Measurements from ENCODE around the gene LBHD1. TPM values are rescaled to one million over a fixed set of nuclear protein-coding genes. Genes with fewer than 3 reads are reported as not detected.
"Not testable (repeated sequence)": the region's sequence is repeated elsewhere in the genome, so short reads cannot be mapped to it uniquely, and the experiment has no call there.

LBHD1 gene
- polyA plus RNA-seq, 1 experiment, result 3.2 TPM

DNA sequence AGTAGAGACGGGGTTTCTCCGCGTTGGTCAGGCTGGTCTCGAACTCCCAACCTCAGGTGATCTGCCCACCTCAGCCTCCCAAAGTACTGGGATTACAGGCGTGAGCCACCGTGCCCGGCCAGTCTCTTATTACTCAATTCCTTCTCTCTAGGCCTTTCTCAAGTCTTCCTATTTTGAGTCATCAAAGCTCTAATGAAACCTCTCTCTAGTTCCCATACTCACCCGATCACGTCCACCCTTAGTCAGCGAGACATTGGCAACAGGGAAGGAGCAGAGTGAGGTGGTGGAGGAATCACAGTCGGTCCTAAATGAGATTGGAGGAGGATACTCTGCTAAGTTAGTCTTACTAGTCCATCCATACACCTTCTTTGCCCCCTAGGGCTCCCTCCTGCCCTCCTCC is 30.2 kb upstream of the LBHD1 start:
- Histone ChIP-seq H3K27ac (ENCODE audit: low read depth, low read length) (no peak overlapping the region), H3K27me3 (ENCODE audit: control insufficient read depth, insufficient read depth, low read length) (no peaks in the 10 kb centered on the region), H3K4me3 (ENCODE audit: low read depth, low read length) (no peak overlapping the region), H3K9me3 (ENCODE audit: control insufficient read depth, insufficient read depth, low read length) (no peaks in the 10 kb centered on the region)
- POLR2A ChIA-PET, result interaction anchor here (0.6 kb wide), 1 partner anchor 153 kb away, joined by 3 read pairs; no protein-coding TSS in a partner anchor
- DNase-seq (ENCODE audit: low read depth, low spot score), result no peak
- no peak for TF ChIP-seq CTCF (IDR thresholded peaks at IDR 0.05; ENCODE audit: low read depth, low read length)
- CTCF ChIA-PET, result interaction anchor here (2.8 kb wide), 1 partner anchor 8 kb away, joined by 22 read pairs; no protein-coding TSS in a partner anchor

GRCh38 chr11:62694455-62695167 is 22.5 kb upstream of the LBHD1 start:
- POLR2A ChIA-PET, result interaction anchor here (0.6 to 2.7 kb wide), 7 partner anchors 11 to 73 kb away, joined by 3 to 21 read pairs (median 4); partner anchors contain the start of genes B3GAT3, C11orf98, CSKMT and HNRNPUL2
- CTCF ChIA-PET, result interaction anchor here (0.7 to 4.3 kb wide), 15 partner anchors 9 to 319 kb away, joined by 3 to 36 read pairs (median 5); partner anchors contain the start of genes C11orf98 and CSKMT
- no peaks in the 10 kb centered on the region for H3K9me3 ChIP-seq (ENCODE audit: control insufficient read depth, insufficient read depth, low read length)
- peak; percentile 90 for TF ChIP-seq CTCF (IDR thresholded peaks at IDR 0.05; ENCODE audit: low read depth, low read length)
- DNase-seq (ENCODE audit: low read depth, low spot score), result peak; percentile 55
- H3K27ac ChIP-seq (ENCODE audit: low read depth, low read length), result no peak overlapping the region
- H3K27me3 ChIP-seq (ENCODE audit: control insufficient read depth, insufficient read depth, low read length), result no peaks in the 10 kb centered on the region
- H3K4me3 ChIP-seq (ENCODE audit: low read depth, low read length), result no peak overlapping the region

GRCh38 chr11:62693624-62694023 is 21.6 kb upstream of the LBHD1 start:
- ChIA-PET CTCF (interaction anchor here (0.6 to 4.3 kb wide), 14 partner anchors 8 to 312 kb away, joined by 3 to 36 read pairs (median 5); partner anchors contain the start of genes C11orf98 and CSKMT), POLR2A (interaction anchor here (2.7 kb wide), 1 partner anchor 28 kb away, joined by 21 read pairs; the partner anchor contains the start of genes C11orf98 and CSKMT)
- H3K27ac ChIP-seq (ENCODE audit: low read depth, low read length), result not testable (repeated sequence)

DNA sequence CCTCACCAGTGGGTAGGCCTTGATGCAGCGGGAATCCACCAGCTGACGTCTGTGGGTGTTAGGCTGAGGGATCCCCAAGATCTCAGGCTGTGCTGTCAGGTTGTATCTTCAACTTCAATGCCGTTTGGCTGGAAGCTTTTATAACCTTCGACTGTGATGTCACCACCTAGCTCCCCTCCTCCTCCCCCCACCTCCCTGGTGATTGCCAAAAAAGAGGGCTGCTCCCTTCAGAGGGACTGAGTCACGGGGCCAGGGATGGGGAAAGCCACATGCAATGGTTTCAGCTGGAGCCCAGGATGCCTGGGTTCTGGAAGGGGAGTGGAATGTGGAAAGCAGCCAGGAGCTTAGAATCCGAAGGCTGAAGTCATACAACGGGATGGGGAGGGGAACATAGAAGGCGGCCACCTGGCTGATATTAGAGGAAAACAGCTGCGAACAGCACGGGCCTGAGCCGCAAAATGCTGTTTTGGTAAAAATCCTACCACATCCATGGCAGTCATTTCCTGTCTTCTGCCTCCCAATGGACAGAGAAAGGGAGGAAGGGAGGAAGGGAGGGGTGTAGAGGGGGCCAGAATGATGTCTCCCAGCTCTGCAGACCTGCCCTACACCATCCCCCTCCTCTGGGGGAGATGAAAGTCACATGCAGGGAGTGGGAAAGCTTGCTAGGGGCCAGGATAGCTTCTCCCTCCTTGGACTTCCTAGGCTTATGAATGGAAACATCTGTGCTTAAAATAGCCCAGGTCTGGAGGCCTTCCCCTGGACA is 17.5 kb upstream of the LBHD1 start, which contains the start of gene LRRN4CL:
TSS of gene LRRN4CL (minus strand) at position 110 of the 763 bp plus-strand sequence. CDS start 1,022 bp downstream, outside the sequence.
- DNase-seq (ENCODE audit: low read depth, low spot score), result peak; percentile 85
- POLR2A ChIA-PET, result interaction anchor here (0.5 to 3.4 kb wide), 21 partner anchors 9 to 862 kb away, joined by 3 to 35 read pairs (median 7); partner anchors contain the start of genes B3GAT3, C11orf98, CSKMT and EEF1G
- H3K27ac ChIP-seq (ENCODE audit: low read depth, low read length), result peak within 1 kb of the TSS; percentile 92
- TF ChIP-seq CTCF (IDR thresholded peaks at IDR 0.05; ENCODE audit: low read depth, low read length), result no peak
- CTCF ChIA-PET, result interaction anchor here (0.5 to 2.7 kb wide), 6 partner anchors 9 to 313 kb away, joined by 3 to 31 read pairs (median 4); partner anchors contain the start of gene LBHD1
- H3K27me3 ChIP-seq (ENCODE audit: control insufficient read depth, insufficient read depth, low read length), result no peaks in the 10 kb centered on the region
- H3K9me3 ChIP-seq (ENCODE audit: control insufficient read depth, insufficient read depth, low read length), result no peaks in the 10 kb centered on the region
- H3K4me3 ChIP-seq (ENCODE audit: low read depth, low read length), result peak within 1 kb of the TSS; percentile 48

More at GRCh38 chr11:62693624-62694023, 21.6 kb upstream of the LBHD1 start:
- H3K27me3 ChIP-seq (ENCODE audit: control insufficient read depth, insufficient read depth, low read length); H3K4me3 ChIP-seq (ENCODE audit: low read depth, low read length); H3K9me3 ChIP-seq (ENCODE audit: control insufficient read depth, insufficient read depth, low read length); DNase-seq (ENCODE audit: low read depth, low spot score): not testable (repeated sequence)

DNA sequence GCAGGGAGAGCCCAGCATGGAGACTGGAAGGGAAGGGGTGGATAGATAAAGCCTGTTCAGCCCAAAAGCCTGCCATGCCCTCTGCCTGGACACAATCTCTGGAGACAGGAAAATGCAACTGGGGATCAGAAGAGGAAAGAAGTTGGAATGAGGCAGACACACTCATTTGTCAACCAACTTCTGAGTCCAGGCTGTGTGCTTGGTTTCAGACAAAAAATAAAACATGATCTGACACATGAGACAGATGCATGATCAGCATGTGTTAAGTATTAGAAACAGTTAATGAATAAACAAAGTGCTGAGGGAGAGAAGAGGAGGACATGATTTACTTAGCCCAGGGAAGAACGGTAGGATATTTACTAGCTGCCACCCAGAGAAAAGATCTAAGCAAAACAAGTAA is 16.4 kb upstream of the LBHD1 start:
- no peak for DNase-seq (ENCODE audit: low read depth, low spot score)
- Histone ChIP-seq H3K4me3 (ENCODE audit: low read depth, low read length) (peak overlapping the region; percentile 10; the same call in 1 of the 2 replicates), H3K27me3 (ENCODE audit: control insufficient read depth, insufficient read depth, low read length) (no peaks in the 10 kb centered on the region), H3K27ac (ENCODE audit: low read depth, low read length) (peak overlapping the region; percentile 92), H3K9me3 (ENCODE audit: control insufficient read depth, insufficient read depth, low read length) (no peaks in the 10 kb centered on the region)
- POLR2A ChIA-PET, result interaction anchor here (1.3 to 3.4 kb wide), 9 partner anchors 7 to 153 kb away, joined by 5 to 35 read pairs (median 13); partner anchors contain the start of genes C11orf98, CSKMT, INTS5 and LBHD1
- no peak for TF ChIP-seq CTCF (IDR thresholded peaks at IDR 0.05; ENCODE audit: low read depth, low read length)
- CTCF ChIA-PET, result interaction anchor here (2.7 kb wide), 1 partner anchor 8 kb away, joined by 31 read pairs; no protein-coding TSS in a partner anchor
